Measurements from ENCODE around the gene NFATC4.
A peak's percentile ranks its signal among the peaks of the same experiment; 100 is the strongest.

Gene NFATC4

GRCh38 chr14:24427537-24428508 lies 59.8 kb downstream of the NFATC4 start:
- Histone ChIP-seq H3K36me3 (replicated peaks) (peaks cover 11% of the 10 kb centered on the region), H3K4me3 (ENCODE audit: low read depth, low read length) (no peak overlapping the region), H3K27me3 (replicated peaks) (no peaks in the 10 kb centered on the region), H3K27ac (no peak overlapping the region)
- in situ Hi-C loops (cut with HindIII; ENCODE audit: low pct_ligation_motif_present, low sequenced_read_pairs) = no loop called here
- DNase-seq = no peak
- TF ChIP-seq, protein P1, sequence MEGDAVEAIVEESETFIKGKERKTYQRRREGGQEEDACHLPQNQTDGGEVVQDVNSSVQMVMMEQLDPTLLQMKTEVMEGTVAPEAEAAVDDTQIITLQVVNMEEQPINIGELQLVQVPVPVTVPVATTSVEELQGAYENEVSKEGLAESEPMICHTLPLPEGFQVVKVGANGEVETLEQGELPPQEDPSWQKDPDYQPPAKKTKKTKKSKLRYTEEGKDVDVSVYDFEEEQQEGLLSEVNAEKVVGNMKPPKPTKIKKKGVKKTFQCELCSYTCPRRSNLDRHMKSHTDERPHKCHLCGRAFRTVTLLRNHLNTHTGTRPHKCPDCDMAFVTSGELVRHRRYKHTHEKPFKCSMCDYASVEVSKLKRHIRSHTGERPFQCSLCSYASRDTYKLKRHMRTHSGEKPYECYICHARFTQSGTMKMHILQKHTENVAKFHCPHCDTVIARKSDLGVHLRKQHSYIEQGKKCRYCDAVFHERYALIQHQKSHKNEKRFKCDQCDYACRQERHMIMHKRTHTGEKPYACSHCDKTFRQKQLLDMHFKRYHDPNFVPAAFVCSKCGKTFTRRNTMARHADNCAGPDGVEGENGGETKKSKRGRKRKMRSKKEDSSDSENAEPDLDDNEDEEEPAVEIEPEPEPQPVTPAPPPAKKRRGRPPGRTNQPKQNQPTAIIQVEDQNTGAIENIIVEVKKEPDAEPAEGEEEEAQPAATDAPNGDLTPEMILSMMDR (IDR thresholded peaks at IDR 0.05; ENCODE audit: low read depth, low read length, missing control alignments) = no peak

GRCh38 chr14:24428628-24429394 lies 60.8 kb downstream of the NFATC4 start:
- Histone ChIP-seq H3K36me3 (replicated peaks) (peaks cover 19% of the 10 kb centered on the region), H3K4me3 (ENCODE audit: low read depth, low read length) (no peak overlapping the region), H3K27me3 (replicated peaks) (no peaks in the 10 kb centered on the region), H3K27ac (peak overlapping the region; percentile 95)
- TF ChIP-seq, protein P1 (IDR thresholded peaks at IDR 0.05; ENCODE audit: low read depth, low read length, missing control alignments) = no peak
- in situ Hi-C loops (cut with HindIII; ENCODE audit: low pct_ligation_motif_present, low sequenced_read_pairs) = no loop called here
- no peak for DNase-seq
